GM18907 (cell line): ENCODE measurements around the gene CNPY3.
A peak's percentile ranks its signal among the peaks of the same experiment; 100 is the strongest.

Source experiments
- ATAC-seq: cut with Tn5 transposase; IDR thresholded peaks from one replicate; pipeline ENCODE4 v1.9.1; 2021; ENCODE audit warnings: mild to moderate bottlenecking, moderate library complexity; ENCODE audit not compliant: unreplicated experiment

CNPY3 gene

GRCh38 chr6:42958125-42958524 lies 28.8 kb downstream of the CNPY3 start:
- ATAC-seq, result no peak

- no peak for ATAC-seq
Observed at GRCh38 chr6:42959917-42960242, 30.6 kb downstream of the CNPY3 start.

- ATAC-seq, result no peak
Observed at GRCh38 chr6:42960243-42961019, 31.2 kb downstream of the CNPY3 start, which contains the start of gene GNMT. Gene GNMT (plus strand): TSS chr6:42960754. CDS start chr6:42960768, 14 bp downstream.

- ATAC-seq, result no peak
Observed at GRCh38 chr6:42961020-42961470, 31.8 kb downstream of the CNPY3 start.

GRCh38 chr6:42962096-42962495 lies 32.8 kb downstream of the CNPY3 start:
- no peak for ATAC-seq

- ATAC-seq, result no peak
Observed at GRCh38 chr6:42962502-42963178, 33.4 kb downstream of the CNPY3 start.

- ATAC-seq, result no peak
Observed at GRCh38 chr6:42963179-42963854, 34.0 kb downstream of the CNPY3 start.

GRCh38 chr6:42963855-42964605 lies 34.8 kb downstream of the CNPY3 start:
- ATAC-seq, result no peak

- ATAC-seq, result no peak
Observed at GRCh38 chr6:42966571-42966970, 37.3 kb downstream of the CNPY3 start.

GRCh38 chr6:42967228-42967627 lies 37.9 kb downstream of the CNPY3 start:
- ATAC-seq, result no peak

GRCh38 chr6:42968126-42968701 lies 38.9 kb downstream of the CNPY3 start:
- ATAC-seq, result no peak

GRCh38 chr6:42968783-42969182 lies 39.5 kb downstream of the CNPY3 start:
- ATAC-seq, result no peak

- ATAC-seq, result no peak
Observed at GRCh38 chr6:42969431-42969830, 40.2 kb downstream of the CNPY3 start.

- ATAC-seq, result no peak
Observed at GRCh38 chr6:42969934-42970333, 40.7 kb downstream of the CNPY3 start.

- no peak for ATAC-seq
Observed at GRCh38 chr6:42970871-42971612, 41.8 kb downstream of the CNPY3 start.

GRCh38 chr6:42971746-42972327 lies 42.6 kb downstream of the CNPY3 start:
- ATAC-seq, result no peak

GRCh38 chr6:42973926-42974325 lies 44.6 kb downstream of the CNPY3 start:
- ATAC-seq, result no peak

GRCh38 chr6:42974919-42975505 lies 45.7 kb downstream of the CNPY3 start:
- no peak for ATAC-seq

- ATAC-seq, result peak; percentile 21
Observed at GRCh38 chr6:42978487-42978838, 49.2 kb downstream of the CNPY3 start.
